ENCODE measurements around the gene SIGLEC12. TPM values are rescaled to one million over a fixed set of nuclear protein-coding genes. Genes with fewer than 3 reads are reported as not detected.

SIGLEC12 gene
- total and polyA plus RNA-seq, 9 of the 15 experiments (the other 6 are each of a cell fraction or from before 2014, with no cell fraction given) = 0.08 to 1.3 (median 0.54) TPM

DNA sequence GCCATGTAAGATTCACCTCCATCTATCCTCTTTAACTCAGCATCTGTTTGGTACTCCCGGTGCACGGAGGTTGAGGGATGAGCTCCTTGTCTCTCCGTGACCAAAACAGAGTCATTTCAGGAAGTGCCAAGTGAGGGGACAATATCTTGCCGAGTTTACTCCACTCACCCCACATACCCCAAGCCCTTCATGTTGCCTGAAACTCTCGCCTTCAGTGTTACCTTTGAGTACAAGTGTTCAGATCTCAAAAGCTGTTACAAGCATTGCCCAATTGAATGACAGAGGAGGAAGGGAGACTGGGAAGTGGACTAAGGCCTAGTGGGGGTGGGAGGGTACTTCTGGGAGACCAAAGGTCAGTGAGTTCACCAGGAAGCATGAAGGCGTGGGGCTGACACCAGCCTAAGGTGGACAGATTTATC is 6.0 kb upstream of the SIGLEC12 start (continued):
- TF ChIP-seq ZBTB40 (IDR thresholded peaks at IDR 0.05) (peak; percentile 27; the same call in 1 of the 2 replicates), ZBTB40 (CRISPR knock-in tag; IDR thresholded peaks at IDR 0.05) (no peak), KDM2B (CRISPR knock-in tag; IDR thresholded peaks at IDR 0.05) (no peak), SRSF1 (IDR thresholded peaks at IDR 0.05; ENCODE audit: low read depth, low read length) (no peak), DACH1 (IDR thresholded peaks at IDR 0.05; ENCODE audit: partially characterized antibody) (no peak), MAZ (CRISPR knock-in tag; conservative IDR thresholded peaks at IDR 0.05 in 1 of 2, IDR thresholded peaks at IDR 0.05 in 1 of 2) (no peak), NFRKB (IDR thresholded peaks at IDR 0.05; ENCODE audit: low read depth) (peak; percentile 73), ELF4 (CRISPR knock-in tag; IDR thresholded peaks at IDR 0.05) (peak; percentile 25; the same call in 1 of the 2 replicates), TAF1 (IDR thresholded peaks at IDR 0.05; ENCODE audit: control insufficient read depth, extremely low read depth, insufficient read depth, low read length, severe bottlenecking) (no peak), ZNF583 (CRISPR knock-in tag; IDR thresholded peaks at IDR 0.05) (peak; percentile 10; the same call in 1 of the 2 replicates), ETV5 (CRISPR knock-in tag; IDR thresholded peaks at IDR 0.05; ENCODE audit: low read depth) (0 out of 2 replicates have a peak, but pooled peaks have one; percentile 24), EHMT2 (IDR thresholded peaks at IDR 0.05) (peak; percentile 70), RBBP5 (IDR thresholded peaks at IDR 0.05; ENCODE audit: borderline replicate concordance, insufficient read depth, low read length, poor library complexity, severe bottlenecking) (no peak), DIDO1 (tag; IDR thresholded peaks at IDR 0.05; ENCODE audit: low read depth) (no peak), TOE1 (IDR thresholded peaks at IDR 0.05; ENCODE audit: borderline replicate concordance) (0 out of 2 replicates have a peak, but pooled peaks have one; percentile 24), TOE1 (CRISPR knock-in tag; IDR thresholded peaks at IDR 0.05; ENCODE audit: borderline replicate concordance, low read depth) (no peak)
- TF ChIP-seq, protein P1, sequence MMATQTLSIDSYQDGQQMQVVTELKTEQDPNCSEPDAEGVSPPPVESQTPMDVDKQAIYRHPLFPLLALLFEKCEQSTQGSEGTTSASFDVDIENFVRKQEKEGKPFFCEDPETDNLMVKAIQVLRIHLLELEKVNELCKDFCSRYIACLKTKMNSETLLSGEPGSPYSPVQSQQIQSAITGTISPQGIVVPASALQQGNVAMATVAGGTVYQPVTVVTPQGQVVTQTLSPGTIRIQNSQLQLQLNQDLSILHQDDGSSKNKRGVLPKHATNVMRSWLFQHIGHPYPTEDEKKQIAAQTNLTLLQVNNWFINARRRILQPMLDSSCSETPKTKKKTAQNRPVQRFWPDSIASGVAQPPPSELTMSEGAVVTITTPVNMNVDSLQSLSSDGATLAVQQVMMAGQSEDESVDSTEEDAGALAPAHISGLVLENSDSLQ (IDR thresholded peaks at IDR 0.05) = peak; percentile 93
- TF ChIP-seq, protein P2, sequence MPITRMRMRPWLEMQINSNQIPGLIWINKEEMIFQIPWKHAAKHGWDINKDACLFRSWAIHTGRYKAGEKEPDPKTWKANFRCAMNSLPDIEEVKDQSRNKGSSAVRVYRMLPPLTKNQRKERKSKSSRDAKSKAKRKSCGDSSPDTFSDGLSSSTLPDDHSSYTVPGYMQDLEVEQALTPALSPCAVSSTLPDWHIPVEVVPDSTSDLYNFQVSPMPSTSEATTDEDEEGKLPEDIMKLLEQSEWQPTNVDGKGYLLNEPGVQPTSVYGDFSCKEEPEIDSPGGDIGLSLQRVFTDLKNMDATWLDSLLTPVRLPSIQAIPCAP (CRISPR knock-in tag; IDR thresholded peaks at IDR 0.05; ENCODE audit: borderline replicate concordance) = no peak

Measured in K562 (cell line).